ENCODE results near the gene GPR135. TPM values are rescaled to one million over a fixed set of nuclear protein-coding genes. Genes with fewer than 3 reads are reported as not detected.

The GPR135 gene
- total and polyA plus RNA-seq, 4 donors = 0.22 to 2.9 (median 0.44) TPM

DNA sequence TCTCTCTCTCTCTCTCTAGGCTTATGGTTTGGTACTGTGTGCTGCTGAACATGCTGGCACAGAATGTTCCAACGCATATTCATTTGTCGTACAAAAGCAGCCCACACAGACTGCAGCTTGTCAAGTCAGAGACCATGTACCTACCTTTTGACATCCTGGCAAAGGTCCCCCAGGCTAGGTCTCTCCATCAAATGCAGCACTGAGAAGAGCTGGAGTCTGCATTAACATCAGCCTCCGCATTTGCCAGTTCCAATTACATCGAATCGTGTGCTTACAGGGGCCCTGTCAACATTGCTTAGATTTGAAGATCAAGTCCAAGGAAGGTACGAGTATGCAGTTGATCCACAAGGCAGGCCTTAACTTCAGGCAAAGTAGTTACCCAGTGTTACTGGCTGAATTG is 47.9 kb downstream of the GPR135 start:
- TF ChIP-seq NR2F2 (IDR thresholded peaks at IDR 0.05) (no peak), HNF4A (conservative IDR thresholded peaks at IDR 0.05) (no peak), FOXA2 (IDR thresholded peaks at IDR 0.05) (no peak), EGR1 (IDR thresholded peaks at IDR 0.05; ENCODE audit: low read depth in 2 of 2) (no peak), RXRA (IDR thresholded peaks at IDR 0.05) (no peak), HNF4G (IDR thresholded peaks at IDR 0.05) (no peak), TAF1 (conservative IDR thresholded peaks at IDR 0.05) (no peak), YY1 (IDR thresholded peaks at IDR 0.05) (no peak), GABPA (IDR thresholded peaks at IDR 0.05 in 1 of 2, conservative IDR thresholded peaks at IDR 0.05 in 1 of 2) (no peak), SP1 (IDR thresholded peaks at IDR 0.05) (no peak), JUND (IDR thresholded peaks at IDR 0.05) (no peak), FOXA1 (IDR thresholded peaks at IDR 0.05) (no peak), RAD21 (IDR thresholded peaks at IDR 0.05) (no peak), ZBTB33 (IDR thresholded peaks at IDR 0.05) (no peak)
- TF ChIP-seq, protein P1, sequence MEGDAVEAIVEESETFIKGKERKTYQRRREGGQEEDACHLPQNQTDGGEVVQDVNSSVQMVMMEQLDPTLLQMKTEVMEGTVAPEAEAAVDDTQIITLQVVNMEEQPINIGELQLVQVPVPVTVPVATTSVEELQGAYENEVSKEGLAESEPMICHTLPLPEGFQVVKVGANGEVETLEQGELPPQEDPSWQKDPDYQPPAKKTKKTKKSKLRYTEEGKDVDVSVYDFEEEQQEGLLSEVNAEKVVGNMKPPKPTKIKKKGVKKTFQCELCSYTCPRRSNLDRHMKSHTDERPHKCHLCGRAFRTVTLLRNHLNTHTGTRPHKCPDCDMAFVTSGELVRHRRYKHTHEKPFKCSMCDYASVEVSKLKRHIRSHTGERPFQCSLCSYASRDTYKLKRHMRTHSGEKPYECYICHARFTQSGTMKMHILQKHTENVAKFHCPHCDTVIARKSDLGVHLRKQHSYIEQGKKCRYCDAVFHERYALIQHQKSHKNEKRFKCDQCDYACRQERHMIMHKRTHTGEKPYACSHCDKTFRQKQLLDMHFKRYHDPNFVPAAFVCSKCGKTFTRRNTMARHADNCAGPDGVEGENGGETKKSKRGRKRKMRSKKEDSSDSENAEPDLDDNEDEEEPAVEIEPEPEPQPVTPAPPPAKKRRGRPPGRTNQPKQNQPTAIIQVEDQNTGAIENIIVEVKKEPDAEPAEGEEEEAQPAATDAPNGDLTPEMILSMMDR (IDR thresholded peaks at IDR 0.05; ENCODE audit: low read depth, low read length, missing input control) = no peak
- TF ChIP-seq, protein P2, sequence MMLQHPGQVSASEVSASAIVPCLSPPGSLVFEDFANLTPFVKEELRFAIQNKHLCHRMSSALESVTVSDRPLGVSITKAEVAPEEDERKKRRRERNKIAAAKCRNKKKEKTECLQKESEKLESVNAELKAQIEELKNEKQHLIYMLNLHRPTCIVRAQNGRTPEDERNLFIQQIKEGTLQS (IDR thresholded peaks at IDR 0.05) = no peak
- TF ChIP-seq, protein P3, sequence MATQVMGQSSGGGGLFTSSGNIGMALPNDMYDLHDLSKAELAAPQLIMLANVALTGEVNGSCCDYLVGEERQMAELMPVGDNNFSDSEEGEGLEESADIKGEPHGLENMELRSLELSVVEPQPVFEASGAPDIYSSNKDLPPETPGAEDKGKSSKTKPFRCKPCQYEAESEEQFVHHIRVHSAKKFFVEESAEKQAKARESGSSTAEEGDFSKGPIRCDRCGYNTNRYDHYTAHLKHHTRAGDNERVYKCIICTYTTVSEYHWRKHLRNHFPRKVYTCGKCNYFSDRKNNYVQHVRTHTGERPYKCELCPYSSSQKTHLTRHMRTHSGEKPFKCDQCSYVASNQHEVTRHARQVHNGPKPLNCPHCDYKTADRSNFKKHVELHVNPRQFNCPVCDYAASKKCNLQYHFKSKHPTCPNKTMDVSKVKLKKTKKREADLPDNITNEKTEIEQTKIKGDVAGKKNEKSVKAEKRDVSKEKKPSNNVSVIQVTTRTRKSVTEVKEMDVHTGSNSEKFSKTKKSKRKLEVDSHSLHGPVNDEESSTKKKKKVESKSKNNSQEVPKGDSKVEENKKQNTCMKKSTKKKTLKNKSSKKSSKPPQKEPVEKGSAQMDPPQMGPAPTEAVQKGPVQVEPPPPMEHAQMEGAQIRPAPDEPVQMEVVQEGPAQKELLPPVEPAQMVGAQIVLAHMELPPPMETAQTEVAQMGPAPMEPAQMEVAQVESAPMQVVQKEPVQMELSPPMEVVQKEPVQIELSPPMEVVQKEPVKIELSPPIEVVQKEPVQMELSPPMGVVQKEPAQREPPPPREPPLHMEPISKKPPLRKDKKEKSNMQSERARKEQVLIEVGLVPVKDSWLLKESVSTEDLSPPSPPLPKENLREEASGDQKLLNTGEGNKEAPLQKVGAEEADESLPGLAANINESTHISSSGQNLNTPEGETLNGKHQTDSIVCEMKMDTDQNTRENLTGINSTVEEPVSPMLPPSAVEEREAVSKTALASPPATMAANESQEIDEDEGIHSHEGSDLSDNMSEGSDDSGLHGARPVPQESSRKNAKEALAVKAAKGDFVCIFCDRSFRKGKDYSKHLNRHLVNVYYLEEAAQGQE (IDR thresholded peaks at IDR 0.05) = no peak
- TF ChIP-seq, protein P4, sequence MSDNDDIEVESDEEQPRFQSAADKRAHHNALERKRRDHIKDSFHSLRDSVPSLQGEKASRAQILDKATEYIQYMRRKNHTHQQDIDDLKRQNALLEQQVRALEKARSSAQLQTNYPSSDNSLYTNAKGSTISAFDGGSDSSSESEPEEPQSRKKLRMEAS (IDR thresholded peaks at IDR 0.05) = no peak
- Histone ChIP-seq H3K27ac (ENCODE audit: low read depth in 1 of 2, low read length in 2 of 2) (no peak overlapping the region), H3K4me3 (ENCODE audit: low read depth in 1 of 3, low read length in 3 of 3) (no peak overlapping the region)

More for the DNA sequence above, 47.9 kb downstream of the GPR135 start:
- DNase-seq (ENCODE audit: low spot score) = no peak
- H3K36me3 ChIP-seq (ENCODE audit: control insufficient read depth in 4 of 4, insufficient read depth in 3 of 4, low read depth in 1 of 4, low read length in 3 of 4) = no peaks in the 10 kb centered on the region
- no peaks in the 10 kb centered on the region for H3K9me3 ChIP-seq (ENCODE audit: control insufficient read depth in 4 of 4, low read length in 3 of 4)
- no peak overlapping the region for H3K9ac ChIP-seq (ENCODE audit: low read depth in 1 of 2, low read length in 2 of 2)
- no peaks in the 10 kb centered on the region for H3K27me3 ChIP-seq (ENCODE audit: control insufficient read depth in 4 of 4, insufficient read depth in 4 of 4, low read length in 3 of 4)
- 80% methylated on average over 6 of the region's 6 CpGs for WGBS
- H3K4me1 ChIP-seq (ENCODE audit: control insufficient read depth in 4 of 4, insufficient read depth in 4 of 4, low read length in 3 of 4) = no peaks in the 10 kb centered on the region

Measured in liver (tissue), 9 donors.